ENCODE data around the gene TBC1D10A.

Gene TBC1D10A

GRCh38 chr22:30282616-30283046 is 44.1 kb downstream of the TBC1D10A start:
- no peak overlapping the region for H3K27ac ChIP-seq
- H4K20me1 ChIP-seq (ENCODE audit: insufficient read depth), result no peaks in the 10 kb centered on the region
- no peak overlapping the region for H3K9ac ChIP-seq
- no peak overlapping the region for H3K4me3 ChIP-seq (IDR thresholded peaks at IDR 0.05; ENCODE audit: insufficient read depth, low read depth, low read length)
- TF ChIP-seq, protein P1, sequence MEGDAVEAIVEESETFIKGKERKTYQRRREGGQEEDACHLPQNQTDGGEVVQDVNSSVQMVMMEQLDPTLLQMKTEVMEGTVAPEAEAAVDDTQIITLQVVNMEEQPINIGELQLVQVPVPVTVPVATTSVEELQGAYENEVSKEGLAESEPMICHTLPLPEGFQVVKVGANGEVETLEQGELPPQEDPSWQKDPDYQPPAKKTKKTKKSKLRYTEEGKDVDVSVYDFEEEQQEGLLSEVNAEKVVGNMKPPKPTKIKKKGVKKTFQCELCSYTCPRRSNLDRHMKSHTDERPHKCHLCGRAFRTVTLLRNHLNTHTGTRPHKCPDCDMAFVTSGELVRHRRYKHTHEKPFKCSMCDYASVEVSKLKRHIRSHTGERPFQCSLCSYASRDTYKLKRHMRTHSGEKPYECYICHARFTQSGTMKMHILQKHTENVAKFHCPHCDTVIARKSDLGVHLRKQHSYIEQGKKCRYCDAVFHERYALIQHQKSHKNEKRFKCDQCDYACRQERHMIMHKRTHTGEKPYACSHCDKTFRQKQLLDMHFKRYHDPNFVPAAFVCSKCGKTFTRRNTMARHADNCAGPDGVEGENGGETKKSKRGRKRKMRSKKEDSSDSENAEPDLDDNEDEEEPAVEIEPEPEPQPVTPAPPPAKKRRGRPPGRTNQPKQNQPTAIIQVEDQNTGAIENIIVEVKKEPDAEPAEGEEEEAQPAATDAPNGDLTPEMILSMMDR (conservative IDR thresholded peaks at IDR 0.05; ENCODE audit: low read depth, low read length), result no peak
- no peaks in the 10 kb centered on the region for H3K36me3 ChIP-seq (ENCODE audit: insufficient read depth)
- no peaks in the 10 kb centered on the region for H3K27me3 ChIP-seq (ENCODE audit: insufficient read depth, low read depth)
- no peak overlapping the region for H3K4me2 ChIP-seq
- H3K79me2 ChIP-seq (ENCODE audit: insufficient read depth, low read depth), result no peaks in the 10 kb centered on the region
- H2AFZ ChIP-seq (ENCODE audit: low read depth), result no peak overlapping the region
- peaks cover 6% of the 10 kb centered on the region for H3K4me1 ChIP-seq (ENCODE audit: low read depth, poor library complexity, severe bottlenecking)

DNA sequence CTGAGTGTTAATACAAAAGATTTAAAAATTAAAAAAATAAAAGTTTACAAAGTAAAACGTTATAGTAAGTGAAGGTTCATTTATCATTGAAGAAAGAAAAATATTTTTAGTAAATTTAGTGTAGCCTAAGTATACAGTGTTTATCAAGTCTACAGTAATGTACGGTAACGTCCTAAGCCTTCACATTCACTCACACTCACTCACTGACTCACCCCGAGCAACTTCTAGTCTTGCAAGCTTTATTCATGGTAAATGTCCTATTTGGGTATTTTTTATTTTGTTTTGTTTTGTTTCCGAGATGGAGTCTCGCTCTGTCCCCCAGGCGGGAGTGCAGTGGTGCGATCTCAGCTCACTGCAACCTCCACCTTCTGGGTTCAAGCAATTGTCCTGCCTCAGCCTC is 46.2 kb downstream of the TBC1D10A start:
- Histone ChIP-seq H3K27ac (no peak overlapping the region), H3K27me3 (ENCODE audit: insufficient read depth, low read depth) (peaks cover 7% of the 10 kb centered on the region; the same call in 1 of the 2 replicates), H3K4me3 (IDR thresholded peaks at IDR 0.05; ENCODE audit: insufficient read depth, low read depth, low read length) (no peak overlapping the region), H3K79me2 (ENCODE audit: insufficient read depth, low read depth) (no peaks in the 10 kb centered on the region), H3K4me1 (ENCODE audit: low read depth, poor library complexity, severe bottlenecking) (no peaks in the 10 kb centered on the region), H4K20me1 (ENCODE audit: insufficient read depth) (no peaks in the 10 kb centered on the region), H3K4me2 (no peak overlapping the region), H3K36me3 (ENCODE audit: insufficient read depth) (no peaks in the 10 kb centered on the region), H2AFZ (ENCODE audit: low read depth) (no peak overlapping the region), H3K9ac (no peak overlapping the region)
- TF ChIP-seq, protein P1 (conservative IDR thresholded peaks at IDR 0.05; ENCODE audit: low read depth, low read length), result no peak

GRCh38 chr22:30279932-30280331 is 46.8 kb downstream of the TBC1D10A start:
- H2AFZ ChIP-seq (ENCODE audit: low read depth), result no peak overlapping the region
- H3K9ac ChIP-seq, result no peak overlapping the region
- no peak overlapping the region for H3K27ac ChIP-seq
- H3K27me3 ChIP-seq (ENCODE audit: insufficient read depth, low read depth), result peaks cover 7% of the 10 kb centered on the region; the same call in 1 of the 2 replicates
- TF ChIP-seq, protein P1 (conservative IDR thresholded peaks at IDR 0.05; ENCODE audit: low read depth, low read length), result no peak
- no peaks in the 10 kb centered on the region for H3K4me1 ChIP-seq (ENCODE audit: low read depth, poor library complexity, severe bottlenecking)
- H4K20me1 ChIP-seq (ENCODE audit: insufficient read depth), result no peaks in the 10 kb centered on the region
- H3K4me3 ChIP-seq (IDR thresholded peaks at IDR 0.05; ENCODE audit: insufficient read depth, low read depth, low read length), result no peak overlapping the region
- H3K79me2 ChIP-seq (ENCODE audit: insufficient read depth, low read depth), result no peaks in the 10 kb centered on the region
- no peaks in the 10 kb centered on the region for H3K36me3 ChIP-seq (ENCODE audit: insufficient read depth)
- H3K4me2 ChIP-seq, result no peak overlapping the region

DNA sequence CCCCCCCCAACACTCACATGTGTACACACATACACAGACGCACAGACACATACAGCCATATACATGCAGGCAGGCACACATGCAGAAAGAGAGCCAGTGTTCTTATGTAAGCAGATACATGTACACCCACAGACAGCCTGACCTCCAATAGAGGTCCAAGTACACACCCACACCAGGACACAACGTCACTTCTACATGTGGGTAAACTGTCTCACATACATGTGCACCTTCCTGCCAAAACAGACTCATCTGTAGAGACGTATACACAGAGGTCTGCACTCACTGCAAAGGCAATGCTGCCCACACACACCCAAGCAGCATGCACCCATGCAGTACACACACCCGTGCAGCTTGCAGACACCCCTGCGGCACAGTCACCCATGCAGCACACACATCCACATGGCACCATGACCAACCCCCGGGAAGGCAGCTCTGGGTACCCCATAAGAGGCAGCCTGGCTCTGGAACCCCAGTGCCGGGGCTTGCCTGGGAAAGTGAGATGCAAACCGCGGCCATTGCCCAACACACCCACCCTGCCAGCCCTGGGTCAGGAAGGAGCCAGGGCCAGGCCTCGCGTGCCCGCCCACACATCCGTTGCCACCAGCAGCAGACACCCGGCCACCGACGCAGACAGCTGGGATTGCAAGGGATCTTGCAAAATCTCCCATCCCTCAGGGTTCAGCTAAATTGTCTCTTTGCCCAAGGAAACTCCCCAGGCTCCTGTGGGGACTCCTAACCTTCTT is 47.5 kb downstream of the TBC1D10A start:
- Histone ChIP-seq H3K27ac (no peak overlapping the region), H4K20me1 (ENCODE audit: insufficient read depth) (no peaks in the 10 kb centered on the region), H2AFZ (ENCODE audit: low read depth) (no peak overlapping the region), H3K4me2 (no peak overlapping the region), H3K9ac (no peak overlapping the region), H3K79me2 (ENCODE audit: insufficient read depth, low read depth) (no peaks in the 10 kb centered on the region), H3K27me3 (ENCODE audit: insufficient read depth, low read depth) (peaks cover 11% of the 10 kb centered on the region; the same call in 1 of the 2 replicates), H3K36me3 (ENCODE audit: insufficient read depth) (no peaks in the 10 kb centered on the region), H3K4me3 (IDR thresholded peaks at IDR 0.05; ENCODE audit: insufficient read depth, low read depth, low read length) (no peak overlapping the region), H3K4me1 (ENCODE audit: low read depth, poor library complexity, severe bottlenecking) (no peaks in the 10 kb centered on the region)
- TF ChIP-seq, protein P1 (conservative IDR thresholded peaks at IDR 0.05; ENCODE audit: low read depth, low read length), result no peak

Measured in KMS-11 (cell line).